ES-I3 (cell line): ENCODE data around the gene SLC22A15.
"Not testable (repeated sequence)": the region's sequence is repeated elsewhere in the genome, so short reads cannot be mapped to it uniquely, and the experiment has no call there.

ENCODE experiments used
- H3K36me3 ChIP-seq: 2 replicates; pipeline ENCODE4 v1.6.1; 2013; ENCODE audit warnings: mild to moderate bottlenecking, low read length, control low read depth, moderate library complexity; ENCODE audit not compliant: insufficient read depth
- H3K4me1 ChIP-seq: 2 replicates; pipeline ENCODE4 v1.6.1; 2013; ENCODE audit warnings: mild to moderate bottlenecking, control low read depth, low read length; ENCODE audit not compliant: insufficient read depth
- H3K9ac ChIP-seq: 2 replicates; pipeline ENCODE4 v1.6.1; 2013; ENCODE audit warnings: low read depth, mild to moderate bottlenecking, low read length, moderate library complexity
- H3K9me3 ChIP-seq: 2 replicates; pipeline ENCODE4 v1.6.1; 2013; ENCODE audit warnings: mild to moderate bottlenecking, low read length, moderate library complexity; ENCODE audit not compliant: control insufficient read depth, insufficient read depth

SLC22A15 gene

DNA sequence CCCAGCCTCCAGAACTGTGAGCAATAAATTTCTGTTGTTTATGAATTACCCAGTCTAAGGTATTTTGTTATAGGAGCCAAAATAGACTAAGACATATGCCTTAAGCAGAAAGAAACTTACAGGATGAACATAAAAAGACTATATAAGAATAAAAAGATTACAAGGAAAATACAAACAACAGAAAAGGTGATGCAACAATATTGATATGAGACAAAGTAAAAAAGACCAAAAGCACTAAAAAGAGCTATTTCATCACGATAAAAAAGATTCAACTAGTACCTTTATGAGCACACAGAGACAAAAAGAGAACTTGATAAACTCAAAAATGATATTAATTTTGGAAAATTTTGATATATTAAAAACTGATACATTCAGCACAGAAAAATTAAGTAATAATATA, 3.2 kb upstream of the SLC22A15 start:
- peaks cover 15% of the 10 kb centered on the region for H3K4me1 ChIP-seq
- H3K36me3 ChIP-seq: no peaks in the 10 kb centered on the region
- no peaks in the 10 kb centered on the region for H3K9me3 ChIP-seq
- no peak overlapping the region for H3K9ac ChIP-seq

DNA sequence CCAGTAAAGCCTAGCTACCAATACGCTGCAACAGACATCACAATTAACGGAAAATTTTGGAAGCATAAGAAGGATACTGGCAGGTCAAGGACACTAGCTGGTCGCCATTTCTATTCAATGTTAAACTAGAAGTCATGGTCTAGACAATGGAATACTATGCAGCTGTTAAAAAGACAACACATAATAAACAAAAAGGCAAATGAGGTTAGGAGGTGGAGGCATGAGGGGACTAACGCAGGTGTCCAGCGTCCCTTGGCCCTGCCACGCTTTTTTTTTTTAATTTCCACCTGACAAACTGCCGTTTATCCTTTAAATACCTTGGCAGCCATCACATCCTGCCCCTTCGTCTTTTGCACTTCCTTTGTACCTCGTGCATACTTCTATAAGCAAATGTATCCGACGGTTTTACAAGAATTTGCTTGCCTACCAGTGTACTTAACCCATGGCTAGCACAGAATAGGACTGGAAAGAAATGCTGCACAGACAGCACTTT, 698 bp upstream of the SLC22A15 start:
- Histone ChIP-seq H3K9me3 (no peaks in the 10 kb centered on the region), H3K36me3 (no peaks in the 10 kb centered on the region), H3K9ac (peak overlapping the region; percentile 61), H3K4me1 (peaks cover 7% of the 10 kb centered on the region)

DNA sequence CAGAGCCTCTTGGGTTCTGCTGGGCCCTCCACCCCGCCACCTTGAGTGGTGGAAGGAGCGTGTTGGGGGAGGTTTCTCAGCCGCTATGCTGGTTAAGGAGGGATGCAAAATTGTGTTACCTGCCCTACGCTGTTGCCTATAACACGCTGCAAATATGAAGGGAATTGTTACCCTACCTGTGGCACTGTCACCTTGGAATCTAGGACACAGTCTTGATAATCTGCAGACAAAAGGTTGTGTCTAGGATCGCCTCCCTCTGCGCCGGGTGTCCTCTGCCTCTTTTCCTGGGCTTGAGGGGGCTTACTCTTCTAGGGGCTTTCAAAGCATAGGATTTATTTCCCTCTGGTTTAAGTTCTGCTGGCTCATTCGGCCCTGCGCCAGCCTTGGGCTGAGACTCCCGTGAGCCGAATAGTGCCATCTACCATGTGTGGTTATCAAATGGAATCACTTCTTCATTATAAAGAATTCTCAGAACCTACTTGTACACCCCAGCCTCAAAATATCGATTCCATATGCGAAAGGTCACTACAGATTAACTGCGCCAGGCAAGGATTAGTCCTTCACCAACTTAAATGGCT, 697 bp downstream of the SLC22A15 start:
- Histone ChIP-seq H3K9ac (peak overlapping the region; percentile 76), H3K4me1 (peaks cover 11% of the 10 kb centered on the region), H3K9me3 (no peaks in the 10 kb centered on the region), H3K36me3 (no peaks in the 10 kb centered on the region)

DNA sequence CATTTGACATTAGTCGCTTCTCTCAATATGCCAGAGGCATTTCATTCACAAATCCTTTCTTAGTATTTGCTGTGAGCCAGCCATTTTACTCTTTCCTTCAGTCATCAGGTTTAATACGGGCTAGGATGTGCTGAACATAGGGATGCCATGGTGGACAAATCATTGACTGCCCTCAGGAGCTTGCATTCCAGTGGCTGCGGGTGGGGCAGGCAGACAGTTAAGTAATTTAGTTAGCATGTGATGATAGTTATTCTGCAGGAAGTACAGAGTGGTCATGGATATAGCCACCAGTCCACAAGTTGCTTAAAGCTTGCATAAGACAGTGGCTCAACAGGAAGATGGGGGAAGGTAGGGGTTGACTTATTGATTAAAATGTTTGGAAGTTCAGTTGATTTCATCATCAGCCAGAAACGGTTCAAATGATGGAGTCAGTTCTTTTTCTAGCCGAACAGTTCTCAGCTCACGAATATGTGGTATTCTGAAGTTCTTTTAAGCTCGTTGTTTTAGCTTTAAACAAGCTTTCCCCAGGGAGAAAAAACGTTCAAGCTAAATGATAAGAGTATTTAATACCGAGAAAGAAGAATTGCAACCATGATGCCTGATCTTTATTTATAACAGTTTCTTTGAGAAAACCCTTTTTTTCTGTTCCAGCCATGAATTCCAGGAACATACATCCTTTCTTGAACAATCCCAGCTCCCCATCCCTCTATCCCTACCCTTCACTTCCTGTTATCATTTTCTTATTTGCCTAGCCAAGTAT, 1.4 kb downstream of the SLC22A15 start:
- Histone ChIP-seq H3K9ac (peak overlapping the region; percentile 76), H3K36me3 (no peaks in the 10 kb centered on the region), H3K9me3 (no peaks in the 10 kb centered on the region), H3K4me1 (peaks cover 11% of the 10 kb centered on the region)

DNA sequence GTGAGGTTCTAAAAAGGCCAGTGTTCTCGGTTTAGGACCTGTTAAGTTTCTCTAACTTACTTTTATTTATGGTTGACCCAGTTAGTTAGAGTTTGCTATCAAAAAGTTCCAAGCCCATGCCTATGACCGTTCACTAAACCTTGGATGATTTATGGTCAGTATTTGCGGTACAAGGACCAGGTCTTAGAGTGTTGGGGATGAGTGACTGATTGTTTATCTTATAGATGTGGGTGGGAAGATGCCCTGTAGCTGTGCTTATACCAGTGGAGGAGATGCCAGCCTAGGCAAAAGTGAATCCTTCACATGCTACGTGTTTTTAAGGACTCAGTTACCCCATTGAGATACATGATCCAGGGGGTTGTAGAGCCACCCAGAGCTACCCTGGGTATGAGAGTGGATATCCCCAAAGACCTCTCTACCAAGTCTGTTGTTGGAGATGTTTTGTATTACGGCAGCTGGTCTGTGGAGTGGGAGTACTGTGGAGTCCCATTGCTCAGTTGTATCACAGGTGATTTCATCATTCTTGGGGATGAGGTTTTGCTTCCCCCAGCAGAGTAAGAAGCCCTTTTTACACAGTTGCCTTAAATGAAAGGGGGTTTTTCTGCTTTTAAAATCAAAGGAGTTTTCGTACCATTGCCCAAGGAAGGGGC, 2.1 kb downstream of the SLC22A15 start:
- Histone ChIP-seq H3K36me3 (no peaks in the 10 kb centered on the region), H3K9ac (no peak overlapping the region), H3K4me1 (peaks cover 11% of the 10 kb centered on the region), H3K9me3 (no peaks in the 10 kb centered on the region)

DNA sequence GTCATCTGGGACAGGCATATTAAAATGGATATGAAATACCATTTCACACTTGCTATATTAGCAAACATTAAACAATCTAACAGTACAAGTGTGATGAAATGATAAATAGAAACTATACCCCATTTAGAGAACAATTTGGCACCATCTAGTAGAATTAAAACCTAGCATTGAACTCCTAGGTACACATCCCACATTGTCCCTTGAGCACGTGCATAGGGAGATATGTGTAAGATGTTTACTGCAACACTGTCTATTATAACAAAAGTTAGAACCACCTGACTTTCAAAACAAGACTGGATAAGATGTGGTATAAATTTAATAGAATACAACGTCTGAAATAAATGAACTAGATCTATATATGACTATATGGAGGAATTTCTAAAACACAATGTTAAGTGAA, 3.8 kb downstream of the SLC22A15 start:
- Histone ChIP-seq H3K4me1 (peaks cover 11% of the 10 kb centered on the region), H3K36me3 (no peaks in the 10 kb centered on the region), H3K9ac (no peak overlapping the region), H3K9me3 (no peaks in the 10 kb centered on the region)

DNA sequence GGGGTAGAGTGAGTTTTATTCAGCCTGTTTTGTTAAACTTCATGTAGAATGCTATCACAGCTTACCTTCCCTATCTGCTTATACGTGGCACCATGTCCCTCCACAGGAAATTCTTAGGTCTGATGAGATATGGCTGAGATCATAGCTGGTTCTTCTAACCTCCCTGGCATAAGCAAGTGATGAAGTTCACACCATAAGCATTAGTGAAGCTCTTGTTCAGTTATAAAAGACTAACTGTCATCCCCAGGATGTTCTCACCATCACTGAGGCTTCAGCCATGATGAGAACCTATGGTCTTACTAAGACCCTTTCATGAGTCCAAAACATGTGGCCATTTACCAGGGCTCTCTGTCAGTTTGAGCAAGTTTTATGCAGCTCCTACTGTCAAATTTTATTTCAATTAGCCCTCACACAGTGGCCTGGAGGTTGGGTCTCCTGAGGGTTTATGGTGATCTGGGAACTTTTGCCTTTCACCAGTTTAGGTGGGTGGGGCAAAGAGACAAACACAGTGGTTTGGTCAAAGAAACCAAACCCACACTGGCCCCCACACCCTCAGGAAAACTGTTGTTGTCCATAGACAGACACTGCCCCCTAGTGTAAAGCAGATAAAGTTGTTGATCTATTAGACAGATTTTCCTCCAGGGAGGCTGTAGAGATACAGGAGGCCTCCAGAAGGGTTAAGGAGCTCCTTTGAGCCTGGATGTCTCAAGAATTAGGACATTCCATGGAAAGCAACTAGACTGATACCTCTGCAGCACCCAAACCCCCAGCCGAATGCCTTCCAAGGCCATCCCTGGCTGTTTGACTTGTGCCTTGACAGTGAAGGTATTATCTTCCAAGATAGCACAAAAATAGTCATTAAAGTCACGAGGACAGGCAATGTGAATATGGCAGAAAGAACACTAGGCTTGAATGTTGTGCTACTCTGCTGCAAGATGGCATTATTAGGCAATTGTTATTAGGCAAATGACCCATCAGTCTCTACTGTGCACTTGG, 5.0 kb downstream of the SLC22A15 start:
- peaks cover 11% of the 10 kb centered on the region for H3K4me1 ChIP-seq
- H3K9ac ChIP-seq: no peak overlapping the region
- H3K36me3 ChIP-seq: no peaks in the 10 kb centered on the region
- H3K9me3 ChIP-seq: no peaks in the 10 kb centered on the region

DNA sequence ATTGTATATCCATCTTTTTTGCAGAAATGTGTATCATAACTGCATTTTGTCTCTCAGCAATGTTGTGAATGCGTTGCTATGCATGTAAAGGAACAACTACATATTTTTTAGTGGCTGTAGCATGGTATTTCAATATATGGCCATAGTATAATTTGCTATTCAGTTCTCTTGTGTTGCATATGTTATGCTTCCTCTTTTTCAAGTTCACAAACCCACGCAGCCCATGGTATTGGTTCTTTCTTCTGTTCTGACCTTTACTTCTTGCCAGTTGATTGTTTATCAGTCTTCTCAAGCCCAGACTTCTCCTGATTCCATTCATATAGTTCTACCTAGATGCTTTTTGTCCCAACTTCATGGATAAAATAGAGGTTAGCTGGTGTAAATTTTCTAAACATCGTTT, 6.1 kb downstream of the SLC22A15 start:
- H3K36me3 ChIP-seq: no peaks in the 10 kb centered on the region
- H3K9ac ChIP-seq: no peak overlapping the region
- no peaks in the 10 kb centered on the region for H3K9me3 ChIP-seq
- H3K4me1 ChIP-seq: peaks cover 11% of the 10 kb centered on the region

DNA sequence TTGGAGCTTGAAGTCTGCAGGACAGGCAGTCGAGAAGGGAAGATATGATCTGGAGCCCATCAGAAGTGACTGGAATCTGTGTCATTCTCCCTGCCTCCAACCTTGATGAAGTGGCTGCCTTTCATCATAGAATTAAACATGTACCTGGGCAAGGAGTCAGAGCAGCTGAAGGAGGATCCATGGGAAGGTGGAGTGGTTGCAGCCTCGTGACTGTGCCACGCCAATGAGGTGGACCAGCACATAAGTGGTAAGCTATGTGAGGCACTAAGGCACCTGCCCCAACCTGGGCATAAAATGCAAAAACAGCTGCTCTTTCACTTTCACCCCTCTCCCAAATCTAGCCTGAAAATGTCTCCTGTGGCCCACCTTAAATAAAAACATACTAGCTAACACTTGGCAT, 7.3 kb downstream of the SLC22A15 start:
- H3K36me3 ChIP-seq: no peaks in the 10 kb centered on the region
- peaks cover 4% of the 10 kb centered on the region; the same call in 1 of the 2 replicates for H3K4me1 ChIP-seq
- no peaks in the 10 kb centered on the region for H3K9me3 ChIP-seq
- no peak overlapping the region for H3K9ac ChIP-seq

DNA sequence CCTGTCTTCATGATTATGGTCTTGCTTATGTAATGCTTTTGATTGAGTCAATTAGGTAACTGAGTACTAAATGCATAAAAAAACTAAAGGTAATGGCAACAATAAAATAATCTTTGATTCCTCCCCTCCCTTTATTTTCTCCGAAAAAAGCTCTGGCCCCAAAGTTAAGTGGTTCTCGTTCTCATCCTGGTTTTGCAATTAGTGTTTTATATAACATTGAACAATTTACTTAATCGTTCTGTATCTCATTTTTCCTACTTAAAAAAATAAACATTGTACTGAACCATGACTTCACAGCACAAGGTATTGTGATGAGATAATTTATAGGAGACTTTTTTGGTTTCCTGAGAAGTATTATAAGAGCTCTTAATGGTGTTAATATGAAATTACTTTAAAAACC, 11.3 kb downstream of the SLC22A15 start:
- H3K9ac ChIP-seq: no peak overlapping the region
- no peaks in the 10 kb centered on the region for H3K36me3 ChIP-seq
- H3K4me1 ChIP-seq: peaks cover 5% of the 10 kb centered on the region; the same call in 1 of the 2 replicates
- no peaks in the 10 kb centered on the region for H3K9me3 ChIP-seq

DNA sequence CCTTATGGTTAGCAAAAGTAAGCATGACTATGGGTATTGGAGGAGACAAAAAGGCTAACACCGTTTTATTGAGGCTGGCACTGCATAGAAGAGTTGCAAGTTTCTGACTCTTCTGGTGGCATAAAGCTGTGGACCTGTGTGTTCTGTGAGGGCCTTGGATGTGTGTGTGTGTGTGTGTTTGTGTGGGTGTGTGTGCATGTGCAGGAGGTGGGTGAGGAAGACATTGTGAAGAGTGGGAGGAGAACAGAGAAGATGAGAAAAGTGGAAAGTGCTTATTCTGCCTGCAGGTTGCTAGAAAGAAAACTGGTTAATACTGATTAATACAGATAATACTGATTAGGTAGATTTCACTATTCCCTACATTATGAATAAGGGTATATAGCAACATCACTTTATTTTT, 12.6 kb downstream of the SLC22A15 start:
- H3K9me3 ChIP-seq: no peaks in the 10 kb centered on the region
- H3K9ac ChIP-seq: no peak overlapping the region
- peaks cover 5% of the 10 kb centered on the region; the same call in 1 of the 2 replicates for H3K4me1 ChIP-seq
- H3K36me3 ChIP-seq: no peaks in the 10 kb centered on the region

DNA sequence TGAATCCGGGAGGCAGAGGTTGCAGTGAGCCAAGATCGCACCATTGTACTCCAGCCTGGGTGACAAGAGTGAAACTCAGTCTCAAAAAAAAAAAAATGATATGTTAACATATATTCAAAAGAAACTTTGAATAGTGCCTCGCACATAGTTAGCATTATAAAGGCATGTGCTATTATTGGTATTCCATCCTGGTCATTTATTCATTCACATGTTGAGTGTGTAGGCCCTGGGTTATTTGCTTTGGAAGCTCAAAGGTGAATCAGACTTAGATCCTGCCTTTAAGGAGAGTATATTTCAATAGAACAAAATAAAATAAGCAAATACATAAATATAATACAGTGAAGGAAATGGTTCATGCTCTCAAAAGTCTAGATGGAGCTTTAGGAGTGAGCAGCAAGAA, 13.4 kb downstream of the SLC22A15 start:
- no peaks in the 10 kb centered on the region for H3K9me3 ChIP-seq
- peaks cover 5% of the 10 kb centered on the region; the same call in 1 of the 2 replicates for H3K4me1 ChIP-seq
- no peaks in the 10 kb centered on the region for H3K36me3 ChIP-seq
- H3K9ac ChIP-seq: no peak overlapping the region

DNA sequence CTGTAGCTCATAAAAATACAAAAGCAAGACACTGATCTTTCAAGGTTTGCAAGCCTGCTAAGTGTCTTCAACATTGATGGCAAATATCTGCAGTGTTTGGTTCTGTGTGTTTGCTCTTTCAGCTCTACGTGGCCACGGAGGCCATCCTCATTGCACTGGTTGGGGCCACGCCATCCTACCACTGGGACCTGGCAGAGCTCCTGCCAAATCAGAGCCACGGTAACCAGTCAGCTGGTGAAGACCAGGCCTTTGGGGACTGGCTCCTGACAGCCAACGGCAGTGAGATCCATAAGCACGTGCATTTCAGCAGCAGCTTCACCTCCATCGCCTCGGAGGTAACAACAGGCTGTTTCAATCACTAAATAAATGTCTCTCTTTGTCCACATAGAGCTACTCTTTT, 15.6 kb downstream of the SLC22A15 start:
- H3K4me1 ChIP-seq: peaks cover 5% of the 10 kb centered on the region; the same call in 1 of the 2 replicates
- H3K9me3 ChIP-seq: peaks cover 3% of the 10 kb centered on the region; the same call in 1 of the 2 replicates
- H3K36me3 ChIP-seq: no peaks in the 10 kb centered on the region
- H3K9ac ChIP-seq: no peak overlapping the region

DNA sequence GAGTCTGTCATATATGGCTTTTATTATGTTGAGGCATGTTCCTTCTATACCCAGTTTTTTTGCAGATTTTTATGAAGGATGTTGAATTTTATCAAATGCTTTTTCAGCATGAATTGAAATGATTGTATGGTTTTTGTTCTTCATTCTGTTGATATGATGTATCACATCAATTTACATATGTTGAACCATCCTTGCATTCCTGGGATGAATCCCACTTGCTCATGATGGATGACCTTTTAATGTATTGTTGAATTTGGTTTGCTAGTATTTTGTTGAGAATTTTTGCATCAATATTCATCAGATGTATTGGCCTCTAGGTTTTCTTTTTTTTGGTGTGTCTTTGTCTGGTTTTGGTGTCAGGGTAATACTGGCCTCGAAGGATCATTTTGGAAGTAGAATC, 21.6 kb downstream of the SLC22A15 start:
- not testable (repeated sequence) for H3K9ac ChIP-seq, H3K4me1 ChIP-seq, H3K9me3 ChIP-seq, H3K36me3 ChIP-seq
